ENCODE data around the gene BMP5.

BMP5 gene

DNA sequence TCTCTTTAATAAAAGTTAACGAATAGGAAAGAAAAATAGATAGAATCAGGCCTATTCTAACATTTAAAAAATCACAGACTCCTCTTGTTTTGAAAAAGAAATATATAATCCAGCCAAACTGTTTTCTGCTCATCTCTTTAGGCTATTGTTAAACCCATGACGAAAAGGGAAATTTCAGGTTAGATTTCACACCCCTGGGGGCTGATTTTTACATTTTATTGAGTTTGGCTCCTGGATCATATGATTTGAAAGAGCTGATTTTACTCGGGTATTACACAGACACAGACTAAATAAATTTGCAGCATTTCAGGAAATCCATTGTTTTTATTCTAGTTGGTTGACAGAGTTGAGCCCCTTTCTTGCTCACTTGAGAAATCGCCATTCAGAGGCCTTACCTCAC, 160.6 kb downstream of the BMP5 start:
- DNase-seq = no peak

DNA sequence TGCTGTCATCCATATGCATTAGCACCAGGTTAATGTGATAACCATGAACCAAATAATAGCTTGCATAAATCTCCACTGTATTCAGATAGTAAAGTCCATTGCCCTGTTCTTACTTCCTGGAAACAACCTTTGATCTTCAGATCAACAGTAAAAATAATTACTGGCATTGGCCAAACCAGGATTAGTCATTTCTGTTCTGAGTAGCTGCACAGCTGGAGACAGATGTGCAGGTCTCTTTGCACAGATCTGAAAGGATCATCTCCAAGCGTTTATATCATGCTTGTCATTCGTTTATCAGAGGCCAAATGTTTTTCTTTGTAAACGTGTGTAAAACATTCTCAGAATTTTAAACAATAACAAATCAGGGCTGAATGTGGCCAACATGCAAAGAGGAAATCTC, 162.0 kb downstream of the BMP5 start:
- DNase-seq = no peak

DNA sequence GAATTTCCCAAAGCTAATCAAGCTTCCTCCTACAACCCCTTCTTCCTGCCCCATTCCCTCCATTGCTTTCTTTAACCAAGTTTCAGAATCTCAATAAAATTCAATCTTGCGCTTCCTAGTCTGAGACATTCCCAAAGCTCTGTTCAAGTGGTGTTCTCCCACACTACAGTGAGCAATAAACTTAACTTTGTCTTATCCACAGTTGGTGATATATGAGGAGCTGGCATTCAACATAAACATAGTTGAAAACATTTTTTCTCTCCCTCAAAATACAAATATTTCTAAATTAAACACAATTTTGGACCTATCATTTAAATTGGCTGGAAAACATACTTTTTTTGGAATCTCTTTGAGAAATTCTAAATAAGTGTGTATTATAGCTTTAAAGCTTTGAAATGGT, 166.7 kb downstream of the BMP5 start:
- no peak for DNase-seq

DNA sequence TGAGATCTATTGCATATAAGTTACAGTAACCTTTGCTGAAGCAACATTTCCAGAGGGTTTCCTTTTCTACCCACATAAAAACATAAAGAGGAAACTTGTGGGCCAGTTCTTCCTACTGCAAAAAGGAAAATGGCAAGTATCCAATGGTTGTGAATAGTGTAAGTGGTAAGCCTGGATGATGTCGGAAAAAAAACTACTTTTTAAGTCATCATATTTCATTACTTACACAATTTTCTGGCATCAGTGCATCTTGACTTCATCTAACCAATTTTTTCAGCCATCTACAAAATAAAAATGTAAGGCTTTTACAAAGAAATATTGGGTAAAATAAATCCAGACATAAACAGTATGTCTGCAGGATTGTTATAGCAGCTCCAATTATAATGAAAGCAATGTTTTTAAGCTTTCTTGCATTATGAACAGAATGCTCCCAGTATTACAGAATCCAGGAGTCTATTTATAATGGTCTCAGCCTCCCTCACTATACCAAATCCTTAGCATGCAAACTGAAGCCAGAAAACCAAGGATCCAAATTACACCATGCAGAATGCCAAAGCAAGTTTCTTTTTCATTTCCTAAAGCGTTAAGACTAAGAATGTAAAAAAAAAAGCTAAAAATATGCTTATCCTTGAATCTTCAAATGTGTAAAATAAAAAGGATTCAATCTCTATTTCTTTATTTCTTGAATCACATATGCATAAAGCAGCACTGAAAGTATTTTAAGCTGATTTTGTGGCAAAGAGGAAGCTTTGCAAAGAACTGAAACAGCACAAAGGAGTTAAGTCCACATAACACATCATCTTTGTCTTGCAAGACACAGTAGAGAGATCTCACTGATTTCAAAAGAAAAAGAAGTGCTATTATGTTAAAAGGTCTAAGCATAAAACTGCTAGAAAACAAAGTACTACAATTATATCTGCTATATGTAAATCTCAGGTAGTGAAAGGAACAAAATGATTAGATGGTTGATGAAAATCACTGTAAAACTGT, 169.6 kb downstream of the BMP5 start:
- DNase-seq = no peak

DNA sequence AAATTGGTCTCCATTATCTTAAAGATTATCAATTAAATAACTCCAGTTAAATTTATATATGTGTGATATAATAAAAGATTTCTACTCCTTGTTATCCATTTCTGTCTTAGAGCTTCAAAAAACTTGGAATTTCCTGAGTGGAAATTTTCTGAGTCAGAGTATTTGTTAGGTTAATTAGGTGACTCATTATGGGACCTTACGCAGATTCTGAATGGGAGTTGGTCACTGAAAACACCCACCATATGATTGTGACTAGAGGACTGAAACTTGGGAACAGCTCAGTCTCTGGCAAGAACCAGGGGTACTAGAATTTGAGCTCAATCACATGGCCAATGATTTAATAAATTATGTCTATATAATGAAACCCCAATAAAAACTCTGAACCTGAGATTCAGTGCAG, 171.0 kb downstream of the BMP5 start:
- DNase-seq = no peak
